GM19328 (cell line): ENCODE data around the gene IGSF21.
"Not testable (repeated sequence)": the region's sequence is repeated elsewhere in the genome, so short reads cannot be mapped to it uniquely, and the experiment has no call there.

Experiments used
- ATAC-seq: cut with Tn5 transposase; IDR thresholded peaks from one replicate; pipeline ENCODE4 v1.9.1; 2021; ENCODE audit warnings: mild to moderate bottlenecking, moderate library complexity; ENCODE audit not compliant: unreplicated experiment

IGSF21 gene

GRCh38 chr1:18144062-18144461 lies 36.5 kb downstream of the IGSF21 start:
- ATAC-seq = no peak

- no peak for ATAC-seq
These were observed 37.5 kb downstream of the IGSF21 start for GRCh38 chr1:18144916-18145647.

- ATAC-seq = no peak
These were observed 38.4 kb downstream of the IGSF21 start for GRCh38 chr1:18145851-18146618.

DNA sequence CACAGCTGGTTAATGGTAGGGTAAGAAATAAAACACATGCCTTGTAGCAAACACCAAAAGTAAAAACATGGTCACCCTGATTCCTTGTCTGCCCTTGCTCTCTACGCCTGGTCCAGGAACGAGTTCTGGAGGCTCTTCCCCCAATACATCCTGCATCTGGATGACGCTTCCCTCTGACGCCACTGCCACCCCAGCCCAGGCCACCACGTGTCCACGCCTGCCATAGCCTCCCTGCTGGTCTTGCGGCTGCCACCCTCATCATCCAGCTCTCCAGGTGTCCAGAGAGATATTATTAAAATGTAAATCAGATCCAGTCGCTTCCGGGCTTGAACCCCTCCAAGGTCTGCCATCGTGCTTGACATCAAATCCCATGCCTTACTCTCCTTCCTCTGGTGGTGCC lies 39.3 kb downstream of the IGSF21 start:
- no peak for ATAC-seq

DNA sequence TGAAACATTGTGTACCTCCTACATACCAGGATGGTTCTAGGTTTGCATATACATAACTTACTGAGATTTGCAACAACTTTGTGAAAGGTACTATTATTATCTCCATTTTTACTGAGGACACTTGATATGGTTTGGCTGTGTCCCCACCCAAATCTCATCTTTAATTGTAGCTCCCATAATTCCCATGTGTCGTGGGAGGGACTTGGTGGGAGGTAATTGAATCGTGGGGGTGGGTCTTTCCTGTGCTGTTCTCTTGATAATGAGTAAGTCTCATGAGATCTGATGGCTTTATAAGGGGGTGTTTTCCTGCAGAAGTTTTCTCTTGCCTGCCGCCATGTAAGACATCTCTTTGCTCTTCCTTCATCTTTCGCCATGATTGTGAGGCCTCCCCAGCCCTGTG lies 40.1 kb downstream of the IGSF21 start:
- no peak for ATAC-seq

- no peak for ATAC-seq
These were observed 40.9 kb downstream of the IGSF21 start for GRCh38 chr1:18148461-18148860.

DNA sequence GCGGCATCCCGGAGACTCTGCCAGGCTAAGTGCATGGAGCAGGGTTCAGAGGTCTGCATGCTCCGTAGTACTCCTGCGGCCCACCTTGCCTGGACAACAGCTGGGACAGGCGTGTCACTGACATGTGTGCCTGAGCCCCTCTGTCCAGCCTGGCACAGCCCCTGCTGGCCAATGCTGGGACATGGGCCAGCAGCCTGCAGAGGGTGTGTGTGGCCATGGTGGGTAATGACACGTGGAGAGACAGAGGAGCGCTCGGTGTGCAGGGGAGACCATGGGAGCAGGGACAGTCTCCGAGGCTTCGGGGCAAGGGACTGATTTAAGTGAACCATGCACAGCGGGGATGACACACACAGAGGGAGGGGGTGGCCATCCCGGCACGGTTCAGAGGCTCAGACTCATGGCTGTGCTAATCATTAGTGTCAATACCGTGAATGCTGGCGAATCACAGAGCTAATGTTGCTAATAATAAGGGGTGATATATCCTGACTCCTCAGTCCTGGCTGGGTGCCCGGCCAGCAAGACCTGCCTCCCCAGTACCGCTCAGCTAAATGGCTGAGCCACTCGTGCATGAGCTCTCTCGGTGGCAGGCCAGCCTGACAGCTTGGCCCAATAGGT lies 41.5 kb downstream of the IGSF21 start:
- no peak for ATAC-seq

- no peak for ATAC-seq
These were observed 44.0 kb downstream of the IGSF21 start for GRCh38 chr1:18151436-18152122.

DNA sequence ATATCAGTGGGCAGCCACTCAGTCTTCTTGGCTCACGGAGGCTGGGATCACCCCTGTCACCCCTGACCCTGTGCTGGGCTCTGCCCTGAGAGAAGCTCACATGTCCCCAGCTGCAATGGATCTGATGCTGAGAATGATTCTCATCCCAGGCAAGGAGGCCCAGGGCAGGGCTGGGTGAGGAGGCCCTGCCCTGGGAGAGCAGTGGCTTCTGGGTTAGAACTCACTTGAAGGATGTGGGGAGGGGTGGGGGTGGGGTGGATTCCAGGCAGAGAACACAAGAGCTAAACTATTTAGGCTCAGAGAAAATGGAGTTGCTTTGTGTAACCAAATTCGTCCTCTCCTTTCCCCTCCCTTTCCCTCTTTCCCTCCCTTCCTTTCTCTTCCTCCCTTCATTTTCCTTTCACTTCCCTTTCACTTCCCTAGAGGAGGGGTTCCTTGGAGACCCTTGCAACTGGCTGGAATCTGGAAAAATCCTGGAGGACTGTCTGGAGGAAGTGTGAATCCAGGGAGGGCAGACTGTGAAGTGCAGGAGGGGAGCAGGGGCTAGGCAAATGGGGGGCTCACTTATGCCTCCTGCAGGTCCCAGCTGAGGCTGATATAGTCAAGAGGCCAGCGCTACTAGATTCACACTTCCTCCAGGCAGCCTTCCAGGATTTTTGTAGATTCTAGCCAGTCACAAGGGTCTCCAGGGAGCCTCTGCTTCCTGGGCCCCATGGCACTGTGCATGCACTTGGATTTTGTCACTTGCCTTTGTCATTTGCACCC lies 47.0 kb downstream of the IGSF21 start:
- ATAC-seq = no peak

GRCh38 chr1:18155881-18156385 lies 48.3 kb downstream of the IGSF21 start:
- ATAC-seq = no peak

DNA sequence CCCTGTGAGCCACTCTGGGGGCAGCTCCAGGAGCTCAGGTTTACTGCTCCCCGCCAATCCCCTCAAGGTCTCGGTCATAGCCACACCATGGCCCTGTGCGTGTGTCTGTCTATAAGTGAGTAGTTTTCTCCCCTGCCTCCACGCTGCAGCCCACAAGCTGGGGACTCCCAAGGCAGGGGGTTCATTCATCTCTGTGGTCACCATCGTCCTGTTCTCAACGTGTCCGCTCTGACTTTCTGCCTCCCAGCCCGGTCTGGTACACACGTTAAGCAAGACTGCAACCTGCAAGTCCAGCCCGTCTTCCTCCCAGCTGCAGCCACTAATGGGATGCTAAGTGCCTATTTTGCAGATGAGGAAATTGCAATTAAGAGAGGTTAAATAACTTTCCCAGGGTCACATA lies 49.8 kb downstream of the IGSF21 start:
- ATAC-seq = no peak

- no peak for ATAC-seq
These were observed 50.4 kb downstream of the IGSF21 start for GRCh38 chr1:18157968-18158367.

GRCh38 chr1:18158714-18159113 lies 51.1 kb downstream of the IGSF21 start:
- ATAC-seq = no peak

DNA sequence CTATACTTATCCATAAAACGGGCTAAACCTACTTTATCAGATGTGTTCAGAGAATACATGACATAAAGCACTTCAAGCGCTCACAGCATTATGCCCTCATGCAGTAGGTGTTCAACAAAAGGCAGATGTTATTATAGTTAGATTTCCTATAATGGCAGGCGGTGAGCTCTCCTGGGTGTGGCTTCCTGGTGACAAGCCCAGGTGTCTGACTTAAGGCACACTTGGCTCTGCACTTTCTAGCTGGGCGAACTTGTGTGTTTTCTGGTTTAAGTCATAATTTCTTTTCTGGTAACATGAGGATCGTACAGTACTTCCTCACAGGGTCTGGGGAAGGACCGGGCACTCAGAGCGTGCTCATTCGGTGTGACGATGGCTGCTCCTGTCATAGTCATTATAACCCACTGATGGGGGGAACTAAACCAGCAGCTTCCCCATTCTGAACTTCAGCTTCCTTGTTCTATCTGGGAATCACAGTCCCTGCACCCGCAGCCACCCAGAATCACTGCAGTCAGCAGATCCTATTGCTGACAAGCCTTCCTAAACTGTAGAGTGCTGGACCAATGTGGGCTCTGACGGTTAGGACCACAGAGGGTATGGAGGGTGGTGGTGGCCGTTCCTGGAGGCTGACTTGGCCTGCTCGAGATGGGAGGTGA lies 52.8 kb downstream of the IGSF21 start:
- no peak for ATAC-seq

DNA sequence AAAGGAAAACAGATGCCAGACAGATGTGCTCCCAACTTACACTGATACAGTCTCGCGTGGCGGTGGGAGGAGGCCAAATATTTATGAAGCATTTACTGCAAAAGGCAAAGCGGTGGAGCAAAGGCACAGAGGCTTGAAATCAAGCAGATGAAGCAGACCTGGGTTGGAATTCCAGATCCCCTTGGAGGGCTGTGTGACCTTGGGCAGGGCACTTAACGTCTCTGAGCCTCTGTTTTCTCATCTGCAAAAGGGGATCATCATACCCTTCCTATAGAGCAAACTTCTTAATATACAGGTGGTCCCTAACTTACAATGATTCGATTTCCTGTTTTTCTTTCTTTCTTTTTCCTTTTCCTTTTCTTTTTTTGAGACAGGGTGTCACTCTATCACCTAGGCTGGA lies 54.1 kb downstream of the IGSF21 start:
- no peak for ATAC-seq

GRCh38 chr1:18165640-18166039 lies 58.0 kb downstream of the IGSF21 start:
- not testable (repeated sequence) for ATAC-seq

DNA sequence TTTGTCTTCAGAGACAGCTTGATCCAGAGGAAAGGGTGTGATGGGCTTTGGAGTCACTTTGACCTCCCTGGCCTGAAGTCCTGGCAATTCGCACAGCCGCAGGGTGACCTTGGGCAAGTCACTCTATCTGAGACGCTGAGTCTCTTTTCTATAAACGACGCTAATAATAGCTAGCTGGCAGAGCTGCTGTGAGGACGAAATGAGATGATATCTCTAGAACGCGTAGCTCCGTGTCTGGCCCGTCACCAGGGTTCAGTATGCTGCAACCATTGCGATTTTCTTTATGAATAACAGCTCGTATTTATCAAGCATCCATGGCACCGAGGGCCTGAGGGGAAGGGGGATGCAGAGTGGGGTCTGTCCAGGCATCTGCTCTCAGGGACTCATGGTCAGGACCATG lies 58.7 kb downstream of the IGSF21 start:
- ATAC-seq = no peak

- ATAC-seq = no peak
These were observed 59.3 kb downstream of the IGSF21 start for GRCh38 chr1:18166929-18167328.

DNA sequence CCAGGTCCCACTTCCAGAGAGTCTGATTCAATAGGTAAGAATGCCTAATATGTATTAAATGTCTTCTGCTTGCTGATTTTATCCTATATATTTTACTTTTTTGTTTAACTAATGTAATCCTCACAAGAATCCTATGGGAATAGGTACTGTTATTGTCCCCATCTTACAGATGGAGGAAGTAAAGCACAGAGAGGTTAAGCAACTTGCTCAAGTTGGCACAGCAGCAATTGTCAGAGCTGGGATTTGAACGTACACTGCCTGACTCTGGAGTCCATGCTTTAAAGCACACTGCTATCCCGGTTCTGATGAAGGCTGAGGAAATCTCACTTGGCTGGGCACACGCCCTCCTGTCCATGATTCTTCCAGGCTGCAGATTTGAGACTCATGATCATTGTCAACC lies 62.8 kb downstream of the IGSF21 start:
- no peak for ATAC-seq

DNA sequence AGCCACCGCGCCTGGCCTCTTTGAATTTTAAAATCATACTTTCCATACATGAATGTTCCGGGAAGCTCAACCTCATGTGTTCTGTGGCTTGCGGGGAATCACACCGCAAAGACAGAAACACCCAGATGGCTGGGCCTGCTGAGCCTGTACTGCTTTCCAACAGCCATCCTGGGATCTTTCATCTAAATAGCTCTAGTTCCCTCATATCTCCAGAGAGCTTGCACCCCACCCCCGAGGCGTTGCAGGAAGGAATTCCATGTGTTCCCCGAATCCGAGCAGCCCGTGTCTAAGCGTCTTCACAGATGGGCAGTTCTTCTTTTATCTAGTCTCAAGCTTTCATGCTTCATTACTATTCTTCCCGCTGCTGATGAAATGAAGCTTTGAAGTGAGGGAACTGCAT lies 66.4 kb downstream of the IGSF21 start:
- no peak for ATAC-seq
